Skin of body (tissue), 2 donors: ENCODE results near the gene GEMIN7. TPM values are rescaled to one million over a fixed set of nuclear protein-coding genes. Genes with fewer than 3 reads are reported as not detected.

Experiments used
- DNase-seq: peaks from one replicate; lab custom pipeline; 2025; lab: John Stamatoyannopoulos, UW
- total RNA-seq: library from RNA; depleted of rRNA; stranded (reverse); fragments of >200 nt; gene quantifications from one replicate; pipeline ENCODE4 v1.2.3, GENCODE V29; 2014

The GEMIN7 gene
- total RNA-seq, 1 donor from 2014 or later = 10.0 TPM

- no peak for DNase-seq
These were observed 7.4 kb downstream of the GEMIN7 start for GRCh38 chr19:45086480-45086879.

- DNase-seq = no peak
These were observed 8.5 kb downstream of the GEMIN7 start for GRCh38 chr19:45087531-45087930.

- no peak for DNase-seq
These were observed 11.0 kb downstream of the GEMIN7 start for GRCh38 chr19:45090034-45090433.

GRCh38 chr19:45090606-45091005 is 11.5 kb downstream of the GEMIN7 start:
- DNase-seq = no peak

GRCh38 chr19:45091031-45091923 is 12.2 kb downstream of the GEMIN7 start:
- peak; percentile 99 for DNase-seq

- DNase-seq = peak; percentile 94
These were observed 14.0 kb downstream of the GEMIN7 start, which contains the start of gene PPP1R37 for GRCh38 chr19:45092747-45093678. PPP1R37 (plus strand) TSS chr19:45093179; CDS start chr19:45093326, 147 bp downstream.

GRCh38 chr19:45094137-45094536 is 15.1 kb downstream of the GEMIN7 start:
- DNase-seq = no peak

- DNase-seq = no peak
These were observed 15.6 kb downstream of the GEMIN7 start for GRCh38 chr19:45094707-45095106.

GRCh38 chr19:45095496-45096413 is 16.7 kb downstream of the GEMIN7 start:
- DNase-seq = no peak

- DNase-seq = no peak
These were observed 17.6 kb downstream of the GEMIN7 start for GRCh38 chr19:45096700-45097099.

- DNase-seq = no peak
These were observed 18.4 kb downstream of the GEMIN7 start for GRCh38 chr19:45097450-45097775.

- no peak for DNase-seq
These were observed 18.9 kb downstream of the GEMIN7 start for GRCh38 chr19:45097776-45098520.

- no peak for DNase-seq
These were observed 19.7 kb downstream of the GEMIN7 start for GRCh38 chr19:45098521-45099466.

- no peak for DNase-seq
These were observed 20.6 kb downstream of the GEMIN7 start for GRCh38 chr19:45099467-45100191.

GRCh38 chr19:45100201-45100600 is 21.1 kb downstream of the GEMIN7 start:
- no peak for DNase-seq

- no peak for DNase-seq
These were observed 21.8 kb downstream of the GEMIN7 start for GRCh38 chr19:45100846-45101252.

- no peak for DNase-seq
These were observed 22.7 kb downstream of the GEMIN7 start for GRCh38 chr19:45101806-45102205.

GRCh38 chr19:45102481-45102880 is 23.4 kb downstream of the GEMIN7 start:
- DNase-seq = no peak

- no peak for DNase-seq
These were observed 24.1 kb downstream of the GEMIN7 start for GRCh38 chr19:45103156-45103507.
